Measurements from ENCODE around the gene MTERF4. TPM values are rescaled to one million over a fixed set of nuclear protein-coding genes. Genes with fewer than 3 reads are reported as not detected.

MTERF4 gene
- total and polyA plus RNA-seq, 7 donors: 27.3 to 48.0 (median 32.8) TPM

- Histone ChIP-seq H3K4me1 (no peaks in the 10 kb centered on the region), H3K27ac (no peak overlapping the region), H3K9me3 (no peaks in the 10 kb centered on the region), H3K36me3 (ENCODE audit: insufficient read depth in 1 of 2, low read depth in 1 of 2) (no peaks in the 10 kb centered on the region), H3K4me3 (no peak overlapping the region), H3K27me3 (ENCODE audit: insufficient read depth in 3 of 3, low read length in 2 of 3) (no peaks in the 10 kb centered on the region)
- intact Hi-C loops (cut with DNase I): no loop called here
- WGBS, 3 donors: 87 to 99% (median 94%) methylated on average over 9 of the region's 9 CpGs
- DNase-seq: no peak
- TF ChIP-seq, protein P1, sequence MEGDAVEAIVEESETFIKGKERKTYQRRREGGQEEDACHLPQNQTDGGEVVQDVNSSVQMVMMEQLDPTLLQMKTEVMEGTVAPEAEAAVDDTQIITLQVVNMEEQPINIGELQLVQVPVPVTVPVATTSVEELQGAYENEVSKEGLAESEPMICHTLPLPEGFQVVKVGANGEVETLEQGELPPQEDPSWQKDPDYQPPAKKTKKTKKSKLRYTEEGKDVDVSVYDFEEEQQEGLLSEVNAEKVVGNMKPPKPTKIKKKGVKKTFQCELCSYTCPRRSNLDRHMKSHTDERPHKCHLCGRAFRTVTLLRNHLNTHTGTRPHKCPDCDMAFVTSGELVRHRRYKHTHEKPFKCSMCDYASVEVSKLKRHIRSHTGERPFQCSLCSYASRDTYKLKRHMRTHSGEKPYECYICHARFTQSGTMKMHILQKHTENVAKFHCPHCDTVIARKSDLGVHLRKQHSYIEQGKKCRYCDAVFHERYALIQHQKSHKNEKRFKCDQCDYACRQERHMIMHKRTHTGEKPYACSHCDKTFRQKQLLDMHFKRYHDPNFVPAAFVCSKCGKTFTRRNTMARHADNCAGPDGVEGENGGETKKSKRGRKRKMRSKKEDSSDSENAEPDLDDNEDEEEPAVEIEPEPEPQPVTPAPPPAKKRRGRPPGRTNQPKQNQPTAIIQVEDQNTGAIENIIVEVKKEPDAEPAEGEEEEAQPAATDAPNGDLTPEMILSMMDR (IDR thresholded peaks at IDR 0.05): no peak
- no peak for ATAC-seq
Measured at GRCh38 chr2:241110089-241110606, 8.1 kb upstream of the MTERF4 start.

GRCh38 chr2:241109210-241110088 is 7.4 kb upstream of the MTERF4 start:
- Histone ChIP-seq H3K9me3 (no peaks in the 10 kb centered on the region), H3K4me1 (no peaks in the 10 kb centered on the region), H3K27ac (no peak overlapping the region), H3K4me3 (no peak overlapping the region), H3K36me3 (ENCODE audit: insufficient read depth in 1 of 2, low read depth in 1 of 2) (no peaks in the 10 kb centered on the region), H3K27me3 (ENCODE audit: insufficient read depth in 3 of 3, low read length in 2 of 3) (no peaks in the 10 kb centered on the region)
- DNase-seq (no peak), ATAC-seq (no peak)
- 87 to 91% (median 89%) methylated on average over 14 of the region's 14 CpGs for WGBS, 3 donors
- intact Hi-C loops (cut with DNase I): loop anchor here in 1 of 2 donors (5.0 kb wide), 1 partner anchor 38 kb away; the partner anchor contains the start of gene PASK
- TF ChIP-seq, protein P1 (IDR thresholded peaks at IDR 0.05): no peak

DNA sequence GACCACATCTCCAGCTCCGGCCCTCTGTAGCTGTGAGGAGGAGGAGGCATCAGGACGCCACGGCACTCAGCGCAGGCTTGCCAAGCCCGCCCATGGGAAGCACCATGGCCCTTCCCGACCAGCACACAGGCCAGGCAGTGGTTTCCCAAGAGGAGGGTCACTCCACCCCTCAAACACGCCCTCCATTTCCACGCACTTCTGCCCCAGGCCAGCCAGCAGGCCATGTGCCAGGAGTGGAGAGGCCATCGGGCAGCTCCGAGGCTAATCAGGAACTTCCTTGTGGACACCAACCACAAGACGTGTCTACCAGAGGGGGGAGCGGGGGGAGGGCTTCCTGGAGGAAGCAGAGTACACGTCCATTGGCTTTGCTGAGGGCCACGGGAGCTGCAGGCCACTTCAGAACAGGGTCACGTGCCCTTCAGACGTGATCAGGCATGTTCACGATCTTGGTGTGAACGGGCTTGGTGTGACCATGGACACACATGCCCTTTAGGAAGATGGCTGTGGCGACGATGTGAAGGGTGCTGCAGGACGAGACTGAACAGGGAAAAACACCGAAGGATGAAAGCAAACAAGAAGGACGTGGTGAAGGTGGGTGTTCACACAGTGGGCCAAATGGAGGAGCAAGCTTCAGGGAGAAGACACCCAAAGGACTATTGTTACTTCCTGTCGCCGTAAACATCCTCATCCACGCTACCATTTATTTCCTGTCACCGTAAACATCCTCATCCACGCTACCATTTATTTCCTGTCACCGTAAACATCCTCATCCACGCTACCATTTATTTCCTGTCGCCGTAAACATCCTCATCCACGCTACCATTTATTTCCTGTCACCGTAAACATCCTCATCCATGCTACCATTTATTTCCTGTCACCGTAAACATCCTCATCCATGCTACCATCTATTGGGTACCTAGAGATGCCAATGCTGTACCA is 6.5 kb upstream of the MTERF4 start:
- no peak for ATAC-seq
- WGBS, 3 donors: 70 to 76% (median 75%) methylated on average over 35 of the region's 35 CpGs
- Histone ChIP-seq H3K9me3 (no peaks in the 10 kb centered on the region), H3K4me3 (no peak overlapping the region), H3K36me3 (ENCODE audit: insufficient read depth in 1 of 2, low read depth in 1 of 2) (no peaks in the 10 kb centered on the region), H3K4me1 (no peaks in the 10 kb centered on the region), H3K27me3 (ENCODE audit: insufficient read depth in 3 of 3, low read length in 2 of 3) (no peaks in the 10 kb centered on the region), H3K27ac (no peak overlapping the region)
- TF ChIP-seq, protein P1 (IDR thresholded peaks at IDR 0.05): no peak
- DNase-seq: no peak
- intact Hi-C loops (cut with DNase I): loop anchor here in 1 of 2 donors (5.0 kb wide), 1 partner anchor 39 kb away; the partner anchor contains the start of gene PASK

- no peak for DNase-seq
- no peaks in the 10 kb centered on the region for H3K9me3 ChIP-seq
- no peaks in the 10 kb centered on the region for H3K36me3 ChIP-seq (ENCODE audit: insufficient read depth in 1 of 2, low read depth in 1 of 2)
- H3K27me3 ChIP-seq (ENCODE audit: insufficient read depth in 3 of 3, low read length in 2 of 3): no peaks in the 10 kb centered on the region
- intact Hi-C loops (cut with DNase I): loop anchor here in 1 of 2 donors (5.0 kb wide), 1 partner anchor 40 kb away; the partner anchor contains the start of gene PASK
- TF ChIP-seq, protein P1 (IDR thresholded peaks at IDR 0.05): no peak
- H3K4me1 ChIP-seq: peaks cover 7% of the 10 kb centered on the region
- no peak overlapping the region for H3K27ac ChIP-seq
- WGBS, 3 donors: 89 to 94% (median 91%) methylated on average over 9 of the region's 9 CpGs
- ATAC-seq: no peak
- no peak overlapping the region for H3K4me3 ChIP-seq
Measured at GRCh38 chr2:241107031-241107783, 5.1 kb upstream of the MTERF4 start.
